MV-4-11 (cell line): ENCODE data around the gene RRP1B.

ENCODE experiments used
- DNase-seq: peaks from one replicate; lab custom pipeline; 2025; lab: John Stamatoyannopoulos, UW

The RRP1B gene

GRCh38 chr21:43721206-43721605, 61.8 kb downstream of the RRP1B start:
- DNase-seq, result no peak

- DNase-seq, result no peak
These were observed 62.6 kb downstream of the RRP1B start for GRCh38 chr21:43721939-43722338.

GRCh38 chr21:43723648-43724047, 64.3 kb downstream of the RRP1B start:
- DNase-seq, result no peak

GRCh38 chr21:43726686-43727518, 67.5 kb downstream of the RRP1B start:
- no peak for DNase-seq

GRCh38 chr21:43727519-43728153, 68.3 kb downstream of the RRP1B start:
- no peak for DNase-seq

GRCh38 chr21:43728154-43728466, 68.8 kb downstream of the RRP1B start:
- peak; percentile 80 for DNase-seq

GRCh38 chr21:43728467-43729390, 69.4 kb downstream of the RRP1B start:
- peak; percentile 98 for DNase-seq

- no peak for DNase-seq
These were observed 72.1 kb downstream of the RRP1B start for GRCh38 chr21:43731476-43731875.

GRCh38 chr21:43731891-43732711, 72.7 kb downstream of the RRP1B start:
- DNase-seq, result no peak

GRCh38 chr21:43733060-43733459, 73.7 kb downstream of the RRP1B start:
- DNase-seq, result no peak

GRCh38 chr21:43733529-43734071, 74.2 kb downstream of the RRP1B start:
- no peak for DNase-seq

GRCh38 chr21:43734131-43734927, 75.0 kb downstream of the RRP1B start:
- no peak for DNase-seq

- no peak for DNase-seq
These were observed 75.5 kb downstream of the RRP1B start for GRCh38 chr21:43734928-43735229.

GRCh38 chr21:43735236-43736091, 76.1 kb downstream of the RRP1B start:
- no peak for DNase-seq

GRCh38 chr21:43736224-43736883, 77.0 kb downstream of the RRP1B start:
- DNase-seq, result no peak

GRCh38 chr21:43737158-43737950, 78.0 kb downstream of the RRP1B start:
- no peak for DNase-seq

GRCh38 chr21:43739621-43740435, 80.5 kb downstream of the RRP1B start:
- no peak for DNase-seq
